MCF 10A (cell line): ENCODE measurements around the gene BMPR1B. TPM values are rescaled to one million over a fixed set of nuclear protein-coding genes. Genes with fewer than 3 reads are reported as not detected.

Experiments
- BruUV-seq: library from RNA; stranded (reverse); fragments of 400-500 nt; replicated peaks from 2 replicates; lab custom pipeline; 2021; lab: Mats Ljungman, UMichigan
- CTCF ChIA-PET: fragments of 300-600 bp; sonication (Branson Sonifier 250); formaldehyde crosslinking; extraction: SDS; loops from one replicate; lab custom pipeline; 2021; ENCODE audit warnings: antibody characterized with exemption, inconsistent platforms; lab: Yijun Ruan, JAX
- POLR2A ChIA-PET: fragments of 300-600, 350-650 bp; sonication (Branson Sonifier 250); formaldehyde crosslinking; extraction: SDS; loops from one replicate; lab custom pipeline; 2020; ENCODE audit warnings: antibody characterized with exemption, inconsistent platforms; lab: Yijun Ruan, JAX
- DNase-seq: peaks from one replicate; pipeline ENCODE4 v3.0.0-alpha.2; 2018; ENCODE audit not compliant: unreplicated experiment
- H3K27ac Mint-ChIP-seq: one replicate; pipeline ENCODE4 v1.8.0; 2022; ENCODE audit warnings: mild to moderate bottlenecking, low read depth, mixed read lengths; ENCODE audit not compliant: unreplicated experiment
- H3K27me3 Mint-ChIP-seq: one replicate; pipeline ENCODE4 v1.8.0; 2022; ENCODE audit warnings: mixed read lengths; ENCODE audit not compliant: insufficient read depth, unreplicated experiment
- H3K36me3 Mint-ChIP-seq: one replicate; pipeline ENCODE4 v1.8.0; 2022; ENCODE audit warnings: mild to moderate bottlenecking, moderate library complexity, mixed read lengths; ENCODE audit not compliant: insufficient read depth, unreplicated experiment
- H3K4me1 Mint-ChIP-seq: one replicate; pipeline ENCODE4 v1.8.0; 2022; ENCODE audit warnings: mixed read lengths; ENCODE audit not compliant: insufficient read depth, unreplicated experiment
- H3K4me3 Mint-ChIP-seq: one replicate; pipeline ENCODE4 v1.8.0; 2022; ENCODE audit warnings: mild to moderate bottlenecking, moderate library complexity, mixed read lengths; ENCODE audit not compliant: unreplicated experiment
- H3K9me3 Mint-ChIP-seq: one replicate; pipeline ENCODE4 v1.8.0; 2022; ENCODE audit warnings: mixed read lengths; ENCODE audit not compliant: unreplicated experiment
- intact Hi-C: fragments of 100-400 bp; cut with micrococcal nuclease; formaldehyde crosslinking; loops from 2 replicates; pipeline ENCODE4 v1.14.1; 2022
- total RNA-seq: library from RNA; stranded (reverse); gene quantifications from 2 replicates; pipeline ENCODE4 v1.2.3, GENCODE V29; 2022
- TF ChIP-seq, protein P1 (sequence below): fragments of 200-600 bp; IDR thresholded peaks from one replicate; pipeline ENCODE4 v1.8.0; 2022; ENCODE audit warnings: antibody characterized with exemption, mild to moderate bottlenecking; ENCODE audit not compliant: unreplicated experiment

The BMPR1B gene
- total RNA-seq, 1 experiment from 2014 or later, result 18.8 TPM

DNA sequence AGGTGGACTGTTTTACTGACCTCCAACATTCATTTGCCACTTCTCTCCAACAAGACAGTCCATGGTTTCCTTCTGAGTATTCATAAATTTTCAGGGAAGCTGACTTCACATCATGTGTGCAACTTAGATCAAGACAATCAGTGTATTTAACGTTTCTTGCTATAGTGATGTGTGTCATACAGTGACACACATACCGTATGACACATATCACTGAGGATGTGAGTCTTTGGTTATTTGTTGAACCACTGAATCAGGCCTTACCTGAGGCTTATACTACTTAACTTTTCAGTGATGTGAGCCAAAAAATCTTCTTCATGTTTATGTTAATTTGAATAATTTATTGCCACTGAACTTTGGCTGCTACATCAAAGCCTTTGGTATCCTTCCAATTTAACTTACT is 166.8 kb downstream of the BMPR1B start:
- intact Hi-C loops, result no loop called here
- no peak overlapping the region for H3K27ac Mint-ChIP-seq
- H3K27me3 Mint-ChIP-seq, result no peaks in the 10 kb centered on the region
- no peak for DNase-seq
- POLR2A ChIA-PET, result no interaction called here
- CTCF ChIA-PET, result interaction anchor here (0.5 kb wide), 1 partner anchor 125 kb away, joined by 4 read pairs; no protein-coding TSS in a partner anchor
- TF ChIP-seq, protein P1, sequence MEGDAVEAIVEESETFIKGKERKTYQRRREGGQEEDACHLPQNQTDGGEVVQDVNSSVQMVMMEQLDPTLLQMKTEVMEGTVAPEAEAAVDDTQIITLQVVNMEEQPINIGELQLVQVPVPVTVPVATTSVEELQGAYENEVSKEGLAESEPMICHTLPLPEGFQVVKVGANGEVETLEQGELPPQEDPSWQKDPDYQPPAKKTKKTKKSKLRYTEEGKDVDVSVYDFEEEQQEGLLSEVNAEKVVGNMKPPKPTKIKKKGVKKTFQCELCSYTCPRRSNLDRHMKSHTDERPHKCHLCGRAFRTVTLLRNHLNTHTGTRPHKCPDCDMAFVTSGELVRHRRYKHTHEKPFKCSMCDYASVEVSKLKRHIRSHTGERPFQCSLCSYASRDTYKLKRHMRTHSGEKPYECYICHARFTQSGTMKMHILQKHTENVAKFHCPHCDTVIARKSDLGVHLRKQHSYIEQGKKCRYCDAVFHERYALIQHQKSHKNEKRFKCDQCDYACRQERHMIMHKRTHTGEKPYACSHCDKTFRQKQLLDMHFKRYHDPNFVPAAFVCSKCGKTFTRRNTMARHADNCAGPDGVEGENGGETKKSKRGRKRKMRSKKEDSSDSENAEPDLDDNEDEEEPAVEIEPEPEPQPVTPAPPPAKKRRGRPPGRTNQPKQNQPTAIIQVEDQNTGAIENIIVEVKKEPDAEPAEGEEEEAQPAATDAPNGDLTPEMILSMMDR, result no peak
- H3K4me3 Mint-ChIP-seq, result no peak overlapping the region
- no peaks in the 10 kb centered on the region for H3K9me3 Mint-ChIP-seq
- peaks cover 9% of the 10 kb centered on the region for H3K4me1 Mint-ChIP-seq
- no TSS peak for BruUV-seq
- peaks cover 5% of the 10 kb centered on the region for H3K36me3 Mint-ChIP-seq

DNA sequence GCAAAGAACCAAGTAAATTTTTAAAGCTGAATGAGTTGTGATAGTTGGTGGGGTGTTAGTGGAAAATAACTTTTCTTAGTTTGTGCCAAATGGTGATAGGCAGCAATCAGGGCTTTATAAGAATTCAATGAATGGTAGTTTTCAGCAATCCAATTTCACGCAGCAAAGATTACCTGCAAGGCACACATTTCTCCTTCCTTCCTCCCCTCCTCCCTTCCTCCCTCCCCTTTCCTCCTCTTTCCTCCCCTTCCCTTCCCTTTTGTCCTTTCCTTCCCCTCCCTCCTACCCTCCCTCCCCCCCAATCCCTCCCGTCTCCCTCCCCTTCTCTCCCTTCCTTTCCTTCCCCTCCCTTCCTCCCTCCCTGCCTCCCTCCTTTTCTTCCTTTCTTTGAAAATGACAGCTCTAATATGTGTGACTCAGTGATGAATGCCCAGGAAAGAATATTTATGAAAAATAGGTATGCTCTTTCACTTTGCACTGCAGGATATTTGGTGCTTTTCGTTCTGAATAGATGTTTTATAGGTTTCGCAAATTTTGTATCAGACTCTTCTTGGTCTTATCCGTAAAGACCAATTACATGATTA is 168.1 kb downstream of the BMPR1B start:
- H3K27ac Mint-ChIP-seq, result no peak overlapping the region
- DNase-seq, result no peak
- BruUV-seq, result no TSS peak
- H3K9me3 Mint-ChIP-seq, result no peaks in the 10 kb centered on the region
- ChIA-PET CTCF (no interaction called here), POLR2A (no interaction called here)
- TF ChIP-seq, protein P1, result no peak
- peaks cover 5% of the 10 kb centered on the region for H3K36me3 Mint-ChIP-seq
- intact Hi-C loops, result no loop called here
- H3K27me3 Mint-ChIP-seq, result no peaks in the 10 kb centered on the region
- H3K4me1 Mint-ChIP-seq, result peaks cover 9% of the 10 kb centered on the region
- H3K4me3 Mint-ChIP-seq, result no peak overlapping the region

DNA sequence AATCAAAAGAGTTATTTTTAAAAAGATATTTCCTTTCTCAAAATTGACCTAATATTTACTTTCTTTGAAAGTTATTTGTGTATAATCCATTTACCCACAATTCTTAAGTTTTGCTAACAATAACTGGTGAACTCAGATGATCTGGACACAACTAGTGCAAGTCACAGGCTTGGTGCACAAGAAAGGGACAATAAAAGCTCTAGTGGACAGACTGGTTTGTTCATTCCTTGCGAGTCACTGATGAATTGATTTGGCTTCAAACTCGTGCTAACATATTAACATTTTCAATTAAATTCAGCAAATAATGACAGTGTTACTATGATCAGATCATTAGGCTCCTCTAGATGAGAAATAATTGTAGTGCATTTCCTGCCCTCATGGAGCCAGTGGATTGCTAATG is 169.2 kb downstream of the BMPR1B start:
- TF ChIP-seq, protein P1, result no peak
- Mint-ChIP-seq H3K27ac (no peak overlapping the region), H3K9me3 (no peaks in the 10 kb centered on the region), H3K36me3 (peaks cover 5% of the 10 kb centered on the region), H3K27me3 (no peaks in the 10 kb centered on the region), H3K4me3 (no peak overlapping the region), H3K4me1 (peaks cover 9% of the 10 kb centered on the region)
- CTCF ChIA-PET, result no interaction called here
- no TSS peak for BruUV-seq
- POLR2A ChIA-PET, result no interaction called here
- intact Hi-C loops, result no loop called here
- no peak for DNase-seq

DNA sequence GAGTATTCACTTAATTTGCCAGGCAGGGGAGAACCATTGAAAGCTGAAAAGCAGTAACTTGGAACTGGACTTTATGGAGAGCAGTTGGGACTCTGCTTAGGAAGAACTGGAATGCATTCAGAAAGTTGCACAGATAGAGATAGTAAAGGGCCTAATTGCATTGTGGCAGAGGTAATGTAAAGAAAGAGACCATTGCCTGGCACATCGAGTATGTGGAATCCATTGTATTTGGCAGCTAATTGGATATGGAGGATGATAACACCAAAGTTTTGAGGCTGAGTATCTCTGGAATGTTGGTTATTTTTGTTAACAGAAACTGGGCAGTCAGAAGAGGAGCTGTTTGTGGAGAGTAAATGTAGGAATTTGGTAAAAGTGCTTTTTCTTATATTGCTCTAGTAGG is 169.9 kb downstream of the BMPR1B start:
- POLR2A ChIA-PET, result interaction anchor here (0.7 kb wide), 1 partner anchor 153 kb away, joined by 3 read pairs; no protein-coding TSS in a partner anchor
- intact Hi-C loops, result no loop called here
- Mint-ChIP-seq H3K36me3 (peaks cover 5% of the 10 kb centered on the region), H3K27me3 (no peaks in the 10 kb centered on the region), H3K4me1 (peaks cover 9% of the 10 kb centered on the region), H3K9me3 (no peaks in the 10 kb centered on the region), H3K27ac (no peak overlapping the region), H3K4me3 (no peak overlapping the region)
- TF ChIP-seq, protein P1, result no peak
- no TSS peak for BruUV-seq
- CTCF ChIA-PET, result interaction anchor here (0.7 kb wide), 1 partner anchor 74 kb away, joined by 3 read pairs; no protein-coding TSS in a partner anchor
- DNase-seq, result no peak
